Coronary artery (tissue), 2 donors: ENCODE measurements around the gene SUZ12.
"Not testable (repeated sequence)": the region's sequence is repeated elsewhere in the genome, so short reads cannot be mapped to it uniquely, and the experiment has no call there.

Experiments
- DNase-seq: peaks from one replicate; pipeline ENCODE4 v3.0.0-alpha.2; 2017; ENCODE audit warnings: low spot score
- H3K27ac ChIP-seq, 2 donors: fragments of 200-600 bp; sonication (generic); one replicate each; pipeline ENCODE4 v1.5.1; 2016 to 2019
- H3K4me3 ChIP-seq: fragments of 200-600 bp; sonication (generic); 2 replicates; pipeline ENCODE4 v1.5.1; 2016; ENCODE audit warnings: mild to moderate bottlenecking, moderate library complexity
- CTCF ChIP-seq: fragments of 200-600 bp; sonication (generic); IDR thresholded peaks from one replicate; pipeline ENCODE4 v1.5.1; 2019; ENCODE audit warnings: antibody characterized with exemption

SUZ12 gene

GRCh38 chr17:31931756-31932155 is 5.1 kb upstream of the SUZ12 start:
- DNase-seq: no peak
- no peak for TF ChIP-seq CTCF
- Histone ChIP-seq H3K27ac (no peak overlapping the region), H3K4me3 (no peak overlapping the region)

- no peak overlapping the region for H3K27ac ChIP-seq
- H3K4me3 ChIP-seq: no peak overlapping the region
- DNase-seq: no peak
- TF ChIP-seq CTCF: no peak
These were observed 1.3 kb upstream of the SUZ12 start for GRCh38 chr17:31935512-31935911.

- H3K4me3 ChIP-seq: peak overlapping the region; percentile 65
- H3K27ac ChIP-seq, DNase-seq: not testable (repeated sequence)
These were observed 1.3 kb downstream of the SUZ12 start for GRCh38 chr17:31937926-31938641.

- not testable (repeated sequence) for H3K27ac ChIP-seq, H3K4me3 ChIP-seq, DNase-seq
These were observed 5.1 kb downstream of the SUZ12 start for GRCh38 chr17:31941916-31942315.

GRCh38 chr17:31942396-31942795 is 5.6 kb downstream of the SUZ12 start:
- DNase-seq, H3K4me3 ChIP-seq, H3K27ac ChIP-seq: not testable (repeated sequence)

- H3K4me3 ChIP-seq, H3K27ac ChIP-seq, DNase-seq: not testable (repeated sequence)
These were observed 15.1 kb downstream of the SUZ12 start for GRCh38 chr17:31951953-31952352.

GRCh38 chr17:31964131-31964530 is 27.3 kb downstream of the SUZ12 start:
- not testable (repeated sequence) for H3K4me3 ChIP-seq, H3K27ac ChIP-seq, DNase-seq

- no peak for TF ChIP-seq CTCF
- no peak for DNase-seq
These were observed 30.8 kb downstream of the SUZ12 start for GRCh38 chr17:31967648-31968047.

GRCh38 chr17:31970416-31970815 is 33.6 kb downstream of the SUZ12 start:
- not testable (repeated sequence) for H3K27ac ChIP-seq, DNase-seq, H3K4me3 ChIP-seq

More at GRCh38 chr17:31967648-31968047, 30.8 kb downstream of the SUZ12 start:
- Histone ChIP-seq H3K4me3 (no peak overlapping the region), H3K27ac (no peak overlapping the region)

- DNase-seq, H3K4me3 ChIP-seq, H3K27ac ChIP-seq: not testable (repeated sequence)
These were observed 37.7 kb downstream of the SUZ12 start for GRCh38 chr17:31974269-31975071.

- not testable (repeated sequence) for H3K4me3 ChIP-seq, DNase-seq, H3K27ac ChIP-seq
These were observed 38.6 kb downstream of the SUZ12 start for GRCh38 chr17:31975391-31975790.

- H3K27ac ChIP-seq, DNase-seq, H3K4me3 ChIP-seq: not testable (repeated sequence)
These were observed 55.0 kb downstream of the SUZ12 start for GRCh38 chr17:31991821-31992220.
